Measurements from ENCODE around the gene ZNF789. TPM values are rescaled to one million over a fixed set of nuclear protein-coding genes. Genes with fewer than 3 reads are reported as not detected.
A peak's percentile ranks its signal among the peaks of the same experiment; 100 is the strongest.

Gene ZNF789
- total and polyA plus RNA-seq, 2 of the 13 experiments (the other 11 are each of a cell fraction or from before 2014, with no cell fraction given): 19.8 to 25.1 TPM

- no peak for TF ChIP-seq DZIP1 (CRISPR knock-in tag; IDR thresholded peaks at IDR 0.05)
- TF ChIP-seq ZNF18 (CRISPR knock-in tag; IDR thresholded peaks at IDR 0.05; ENCODE audit: insufficient replicate concordance): no peak
- peak; percentile 84 for TF ChIP-seq POLR2G (IDR thresholded peaks at IDR 0.05; ENCODE audit: low read depth, low read length)
- TF ChIP-seq SNAPC4 (CRISPR knock-in tag; IDR thresholded peaks at IDR 0.05): no peak
- TF ChIP-seq ZZZ3 (CRISPR knock-in tag; IDR thresholded peaks at IDR 0.05; ENCODE audit: borderline replicate concordance): peak; percentile 23; the same call in 1 of the 2 replicates
- TF ChIP-seq AKAP8 (CRISPR knock-in tag; IDR thresholded peaks at IDR 0.05): 0 out of 2 replicates have a peak, but pooled peaks have one; percentile 62
- TF ChIP-seq ZNF816 (CRISPR knock-in tag; IDR thresholded peaks at IDR 0.05; ENCODE audit: borderline replicate concordance): no peak; the same call in none of the 2 replicates
- TF ChIP-seq ZFP37 (CRISPR knock-in tag; IDR thresholded peaks at IDR 0.05; ENCODE audit: borderline replicate concordance): no peak
- 0 out of 2 replicates have a peak, but pooled peaks have one; percentile 49 for TF ChIP-seq DRAP1 (CRISPR knock-in tag; IDR thresholded peaks at IDR 0.05)
- TF ChIP-seq POGZ (CRISPR knock-in tag; IDR thresholded peaks at IDR 0.05): peak; percentile 28; the same call in 1 of the 2 replicates
- TF ChIP-seq AFF4 (CRISPR knock-in tag; IDR thresholded peaks at IDR 0.05): no peak
- TF ChIP-seq POLR2AphosphoS2 (IDR thresholded peaks at IDR 0.05; ENCODE audit: low read depth, low read length): no peak
- no peak for TF ChIP-seq ZNF382 (CRISPR knock-in tag; IDR thresholded peaks at IDR 0.05; ENCODE audit: borderline replicate concordance)
Measured at GRCh38 chr7:99504603-99505323, 32.1 kb downstream of the ZNF789 start, which contains the start of gene ZKSCAN5 (continued).

All from HepG2 (cell line).